Pons (tissue), 1 donor: ENCODE data around the gene WDR7.

Experiments used
- DNase-seq: peaks from one replicate; pipeline ENCODE4 v3.0.0-alpha.2; 2016; ENCODE audit warnings: low spot score

The WDR7 gene

DNA sequence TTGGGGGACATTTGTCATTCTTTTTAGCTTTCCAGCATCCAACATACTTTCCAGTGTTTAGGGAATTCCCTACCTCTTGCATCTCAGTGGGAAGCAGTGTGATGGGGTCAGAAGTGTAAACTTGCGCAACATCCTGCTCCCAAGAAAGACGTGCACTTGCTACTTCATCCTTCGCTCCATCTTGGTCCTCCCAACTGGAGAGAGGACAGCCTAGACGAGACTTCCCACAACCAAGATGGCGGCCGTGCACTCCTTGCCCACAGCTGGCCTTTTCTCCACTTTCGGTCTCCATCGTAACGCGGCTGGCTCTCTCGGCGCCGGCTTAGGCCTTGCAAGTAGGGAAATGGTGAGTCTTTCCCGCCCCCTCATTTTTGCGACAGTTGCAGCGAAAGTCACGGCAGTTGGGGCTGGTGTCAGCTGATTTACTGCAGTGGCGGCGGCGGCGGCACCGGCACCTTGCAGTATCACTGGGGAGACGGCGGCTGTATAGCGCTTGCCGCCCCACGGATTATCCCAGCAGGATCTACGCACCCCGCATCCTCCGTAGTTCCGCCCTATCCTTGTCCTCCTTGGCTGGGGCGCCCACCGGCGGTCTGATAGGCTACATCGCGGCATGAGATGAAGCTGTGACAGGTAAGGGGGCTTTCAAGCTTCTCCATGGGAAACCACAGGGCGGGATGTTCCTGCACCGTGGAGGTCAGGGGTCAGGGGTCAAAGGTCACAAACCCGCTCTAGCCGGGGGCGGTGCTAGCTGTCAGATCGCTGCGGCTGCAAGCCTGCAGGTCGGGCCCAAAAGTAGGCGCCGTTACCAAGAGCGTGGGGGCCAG, at the start of gene WDR7:
TSS of gene WDR7 (plus strand) at position 416 of the 827 bp plus-strand sequence. CDS start 21,157 bp downstream, outside the sequence.
- peak; percentile 98 for DNase-seq

GRCh38 chr18:56606618-56607017, 44.5 kb upstream of the WDR7 start:
- DNase-seq, result no peak

DNA sequence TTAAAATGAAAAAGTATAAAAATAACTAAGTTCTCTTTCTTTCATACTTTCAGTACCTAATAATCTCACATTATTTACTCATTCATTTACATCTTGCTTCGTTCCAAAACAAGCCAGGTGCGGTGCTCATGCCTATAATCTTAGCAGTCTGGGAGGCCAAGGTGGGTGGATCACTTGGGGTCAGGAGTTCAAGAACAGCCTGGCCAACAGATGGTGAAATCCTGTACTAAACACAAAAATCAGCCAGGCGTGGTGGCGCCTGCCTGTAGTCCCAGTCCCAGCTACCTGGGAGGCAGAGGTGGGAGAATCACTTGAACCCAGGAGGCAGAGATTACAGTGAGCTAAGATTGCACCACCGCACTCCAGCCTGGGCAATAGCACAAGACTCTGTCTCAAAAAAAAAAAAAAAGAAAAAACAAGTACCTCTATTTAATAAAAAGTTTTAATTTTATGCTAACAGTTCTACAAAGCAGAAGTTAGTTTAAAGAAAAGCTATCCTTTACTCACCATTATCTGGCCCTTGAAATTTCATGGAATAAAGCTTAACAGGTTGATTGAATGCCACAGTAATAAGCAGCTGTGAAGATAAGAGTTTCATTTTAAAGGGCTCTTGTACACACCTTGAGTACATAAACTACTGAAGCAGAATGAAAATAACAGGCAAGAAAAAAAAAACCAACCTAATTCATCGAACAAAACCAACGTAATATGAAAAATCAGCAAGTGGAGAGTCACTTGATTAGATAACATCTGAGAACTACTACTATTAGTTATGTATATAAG, 35.2 kb upstream of the WDR7 start:
- DNase-seq, result no peak

GRCh38 chr18:56627991-56628390, 23.2 kb upstream of the WDR7 start:
- DNase-seq, result no peak

GRCh38 chr18:56632070-56633022, 18.8 kb upstream of the WDR7 start:
- DNase-seq, result peak; percentile 29

DNA sequence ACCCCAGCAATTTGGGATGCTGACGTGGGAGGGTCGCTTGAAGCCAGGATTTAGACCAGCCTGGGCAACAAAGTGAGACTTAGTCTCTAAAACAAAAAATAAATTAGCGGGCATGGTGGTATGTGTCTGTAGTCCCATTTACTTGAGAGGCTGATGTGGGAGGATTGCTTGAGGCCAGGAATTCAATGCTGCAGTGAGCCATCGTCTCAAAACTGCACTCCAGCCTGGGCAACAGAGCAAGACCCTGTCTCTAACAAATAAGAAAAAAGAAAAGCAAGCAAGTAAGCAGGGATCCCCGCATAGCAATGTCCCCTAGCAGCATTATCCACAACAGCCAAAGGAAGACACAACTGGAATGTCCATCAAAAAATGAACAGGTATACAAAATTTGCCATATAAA, 16.2 kb upstream of the WDR7 start:
- no peak for DNase-seq

- DNase-seq, result peak; percentile 15
Observed at GRCh38 chr18:56637176-56637575, 14.0 kb upstream of the WDR7 start.

DNA sequence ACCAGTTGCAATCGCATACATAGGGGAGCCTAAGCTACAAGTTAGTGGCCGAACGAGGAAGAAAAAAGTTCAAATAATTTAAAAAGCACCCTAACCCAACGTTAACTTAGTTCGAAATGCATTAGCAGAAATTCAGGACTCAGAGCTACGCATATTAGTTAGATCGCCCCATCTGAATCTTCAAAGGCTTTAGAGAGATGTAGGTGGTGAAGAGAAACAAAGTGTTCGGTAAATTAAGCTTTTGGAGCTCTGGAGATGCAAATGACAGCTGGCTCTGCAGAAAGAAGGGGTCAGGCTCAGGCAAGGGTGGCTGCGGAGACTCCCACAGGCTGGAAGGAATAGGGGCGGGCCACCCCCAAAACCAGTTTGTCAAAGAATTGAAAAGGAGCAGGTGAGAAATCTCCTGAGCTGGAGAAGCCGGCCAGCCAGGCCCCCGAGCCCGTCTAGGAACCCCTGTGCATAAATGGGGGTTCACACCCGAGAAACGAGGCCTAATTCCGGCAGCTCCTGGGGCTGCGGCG, 13.4 kb upstream of the WDR7 start:
- peak; percentile 26 for DNase-seq

DNA sequence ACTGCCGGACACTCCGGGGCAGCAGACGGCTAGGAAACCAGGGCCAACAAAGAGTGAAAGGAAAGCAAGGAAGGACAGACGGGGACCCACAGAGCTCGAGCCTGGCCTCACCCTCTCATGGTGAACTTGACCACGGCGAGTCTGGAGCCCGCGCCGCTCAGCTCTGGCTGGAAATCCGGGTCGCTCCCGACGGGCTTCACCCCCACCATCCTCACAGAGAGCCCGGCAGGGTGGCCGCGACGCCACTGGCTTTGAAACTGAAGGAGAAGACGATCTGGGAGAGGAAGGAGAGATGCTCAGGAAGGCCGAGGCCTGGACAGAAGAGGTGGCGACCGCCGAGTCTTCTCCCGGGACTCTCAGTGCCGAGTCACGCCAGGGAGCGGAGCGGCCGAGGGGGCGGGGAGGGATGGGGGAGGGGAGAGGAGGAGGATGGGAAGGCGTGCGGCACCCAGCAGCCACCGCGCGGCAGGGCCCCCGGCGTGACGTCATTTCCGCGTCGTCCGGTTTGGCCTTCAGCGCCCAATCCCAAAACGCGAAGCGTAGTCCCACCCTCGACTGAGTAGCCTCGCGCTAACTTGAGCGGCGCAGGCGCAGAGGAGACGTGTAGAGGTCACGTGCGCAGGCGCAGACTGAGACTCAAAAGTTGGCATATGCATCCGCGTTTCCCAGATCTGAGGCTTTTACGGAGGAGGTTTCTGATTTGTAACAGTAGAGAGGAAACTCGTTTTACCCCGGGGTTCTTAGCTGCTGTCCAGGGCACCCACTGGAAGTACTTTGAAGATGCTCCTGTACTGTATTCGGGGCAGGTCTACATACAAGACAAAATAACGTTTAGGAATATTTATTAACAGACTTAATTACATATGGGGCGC, 12.7 kb upstream of the WDR7 start, which contains the start of gene TXNL1:
TSS of gene TXNL1 (minus strand) at position 361 of the 872 bp plus-strand sequence. CDS start at position 209, 152 bp downstream.
- peak; percentile 98 for DNase-seq

GRCh38 chr18:56639104-56639381, 12.1 kb upstream of the WDR7 start:
- DNase-seq, result no peak

DNA sequence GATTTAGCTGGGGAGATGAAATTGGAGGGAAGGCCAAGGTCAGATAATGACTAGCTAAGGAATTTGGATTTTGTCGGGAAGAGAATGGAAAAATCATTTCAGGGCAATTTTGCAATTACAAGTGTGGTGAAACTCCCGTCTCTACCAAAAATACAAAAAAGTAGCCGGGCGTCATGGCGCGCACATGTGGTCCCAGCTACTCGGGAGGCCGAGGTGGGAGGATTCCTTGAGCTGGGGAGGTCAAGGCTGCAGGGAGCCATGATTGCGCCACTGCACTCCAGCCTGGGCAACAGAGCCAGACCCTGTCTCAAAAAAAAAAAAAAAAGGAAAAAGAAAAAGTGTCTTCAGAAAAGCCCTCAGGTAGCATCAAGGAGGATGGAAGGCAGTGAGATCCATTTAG, 11.6 kb upstream of the WDR7 start:
- DNase-seq, result no peak

DNA sequence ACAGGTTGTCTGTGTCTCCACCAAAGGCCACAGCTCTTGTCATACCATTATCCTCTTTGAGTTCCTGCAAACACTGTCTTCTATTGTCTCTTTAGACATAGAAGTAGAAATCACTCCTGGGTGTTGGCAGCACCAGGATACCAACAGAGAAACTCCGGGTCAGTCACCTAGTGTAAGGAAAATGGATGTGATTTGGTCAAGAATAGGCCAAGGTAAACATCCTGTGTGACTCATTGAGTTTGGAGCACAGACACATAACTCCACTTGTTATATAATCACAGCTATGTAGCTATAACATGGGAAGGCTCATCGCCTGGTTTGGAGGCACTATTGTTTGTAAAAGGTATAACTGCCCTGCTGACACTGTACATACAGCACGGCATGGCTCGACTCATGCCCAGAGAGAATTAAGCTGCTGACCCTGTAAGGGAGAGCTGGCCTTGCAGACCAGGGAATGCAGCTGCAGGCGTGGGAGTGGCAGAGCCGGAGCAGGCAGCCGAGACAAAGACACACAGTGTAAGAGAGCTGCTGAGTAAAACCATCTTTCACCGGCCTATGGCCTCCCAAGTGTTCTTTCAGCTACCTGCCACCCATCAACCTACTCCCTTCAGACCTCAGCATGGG, 9.3 kb upstream of the WDR7 start:
- no peak for DNase-seq

- no peak for DNase-seq
Observed at GRCh38 chr18:56643381-56643780, 7.8 kb upstream of the WDR7 start.

DNA sequence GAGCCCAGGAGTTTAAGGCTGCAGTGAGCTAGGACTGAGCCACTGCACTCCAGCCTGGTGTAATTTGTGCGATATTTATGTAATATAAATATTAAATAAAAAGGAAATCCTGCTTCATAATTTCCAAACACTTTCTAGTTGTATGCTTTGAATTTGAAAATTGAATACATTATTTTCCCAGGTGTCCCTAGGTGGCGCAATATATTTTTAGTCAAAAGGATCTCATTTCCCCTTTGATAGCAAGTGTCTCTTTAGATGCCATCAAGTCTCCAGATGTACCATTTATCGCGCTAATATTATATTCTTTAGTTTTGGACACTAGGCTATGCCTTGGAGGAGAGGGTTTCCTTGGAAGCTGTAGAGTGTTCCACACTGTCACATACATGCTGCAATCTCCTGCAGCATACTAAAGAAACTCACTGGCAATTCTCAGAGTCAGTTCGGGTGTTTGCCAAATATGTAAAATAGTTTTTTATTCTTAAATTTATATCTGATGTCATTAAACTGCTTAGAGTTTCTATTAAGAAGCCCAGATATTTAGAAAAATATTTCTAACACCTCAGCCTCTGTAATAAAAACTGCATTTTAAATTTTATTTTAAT, 5.6 kb upstream of the WDR7 start:
- DNase-seq, result peak; percentile 25

GRCh38 chr18:56647071-56647470, 4.1 kb upstream of the WDR7 start:
- no peak for DNase-seq

DNA sequence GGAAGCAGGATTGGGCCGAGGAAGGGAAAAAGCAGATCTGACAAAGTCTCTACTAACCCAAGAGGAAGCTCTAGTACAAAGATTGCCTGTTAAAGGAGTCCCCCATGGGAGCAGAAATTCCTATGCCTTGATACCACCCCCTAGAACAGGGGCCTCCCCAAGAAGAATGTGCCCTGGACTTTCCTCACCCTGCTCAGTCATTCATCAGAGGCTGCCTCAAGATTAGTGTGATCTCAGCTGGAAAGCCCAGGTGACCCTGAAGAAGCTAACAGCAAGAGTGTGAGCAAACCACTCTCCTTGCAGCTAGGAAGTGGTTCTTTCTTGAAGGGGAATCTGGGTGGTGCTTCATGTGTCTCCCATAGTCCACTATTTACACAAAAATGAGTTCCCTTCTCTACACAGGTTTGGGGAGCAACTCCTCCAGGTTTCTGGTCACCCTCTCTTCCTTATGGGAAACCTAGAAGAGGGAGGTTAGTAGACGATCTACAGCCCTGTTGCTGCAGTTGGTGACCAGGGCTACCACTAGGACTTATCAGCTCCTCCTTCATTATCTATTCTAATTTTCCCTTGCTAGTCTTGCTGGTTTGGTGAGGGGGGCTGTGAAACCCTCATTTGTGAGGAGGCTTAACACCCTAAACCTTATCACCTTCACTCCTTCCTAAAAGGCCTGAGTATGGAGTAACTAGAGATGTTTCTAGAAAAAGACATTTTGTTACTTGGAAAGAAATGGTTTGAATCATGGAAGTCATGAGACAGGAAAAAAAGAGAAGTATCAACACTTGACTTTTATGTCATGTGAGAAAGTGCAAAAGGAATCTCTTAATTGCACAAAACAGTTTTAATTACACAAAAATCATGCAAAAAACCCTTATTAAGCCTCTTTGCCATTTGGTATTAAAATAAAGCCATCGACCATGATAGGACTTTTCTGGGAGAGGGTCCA, 2.9 kb upstream of the WDR7 start:
- no peak for DNase-seq

GRCh38 chr18:56649996-56650395, 1.2 kb upstream of the WDR7 start:
- DNase-seq, result no peak

DNA sequence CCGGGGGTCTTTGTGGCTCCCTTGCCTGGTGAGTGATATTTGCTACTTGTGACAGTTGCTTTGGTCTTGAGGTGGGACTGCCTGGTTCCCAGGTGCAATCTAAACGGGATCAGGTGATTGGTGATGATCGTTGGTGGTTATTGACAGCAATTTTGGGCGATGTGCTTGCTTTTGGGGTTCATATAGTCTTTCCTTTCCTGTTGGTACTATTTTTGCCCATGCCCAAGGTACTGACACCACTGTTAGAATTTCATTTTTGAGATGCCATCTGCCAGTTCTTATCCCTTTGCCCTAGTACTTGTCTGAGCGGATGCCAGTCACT, 573 bp downstream of the WDR7 start:
- DNase-seq, result peak; percentile 18

GRCh38 chr18:56652802-56653201, 1.6 kb downstream of the WDR7 start:
- DNase-seq, result peak; percentile 13
